ENCODE results near the gene ARFRP1. TPM values are rescaled to one million over a fixed set of nuclear protein-coding genes. Genes with fewer than 3 reads are reported as not detected.

ARFRP1 gene
- total RNA-seq, 1 donor from 2014 or later: 46.1 TPM

DNA sequence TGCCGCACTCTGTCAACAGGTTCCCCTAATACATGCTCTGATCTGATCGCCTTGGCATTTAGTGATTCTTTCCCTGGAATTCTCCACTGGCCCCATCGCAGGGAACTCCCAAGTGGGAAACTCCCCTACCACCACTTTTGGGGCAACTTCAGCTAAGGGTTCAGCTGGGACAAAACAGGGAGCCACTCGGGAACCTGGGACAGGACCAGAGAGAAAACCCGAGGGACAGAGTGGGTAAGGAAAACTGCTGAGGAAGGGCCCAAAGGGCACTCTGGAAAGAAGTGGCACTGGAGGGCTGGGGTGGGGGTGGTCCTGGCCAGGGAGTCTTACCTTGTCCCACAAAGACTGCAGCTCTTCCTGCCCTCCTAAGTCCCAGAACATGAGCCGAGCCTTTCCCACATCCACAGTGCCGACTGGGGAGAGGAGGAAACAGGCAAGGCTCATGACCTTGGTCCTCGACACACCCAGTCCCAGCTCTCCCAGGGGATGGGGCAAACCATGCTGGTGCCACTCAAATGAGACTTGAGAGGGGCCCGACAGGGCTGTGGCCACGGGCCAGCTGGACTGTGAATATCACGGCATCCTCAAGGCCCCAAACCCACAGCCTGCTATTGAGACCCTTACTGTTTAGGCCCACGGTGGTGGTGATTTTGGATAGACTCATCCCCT, 1.6 kb downstream of the ARFRP1 start:
- peak overlapping the region; percentile 81 for H3K4me3 Mint-ChIP-seq (ENCODE audit: unreplicated experiment)
- DNase-seq (ENCODE audit: extremely low spot score, unreplicated experiment): no peak
- no peaks in the 10 kb centered on the region for H3K27me3 Mint-ChIP-seq (ENCODE audit: unreplicated experiment)
- peaks cover 25% of the 10 kb centered on the region for H3K4me1 Mint-ChIP-seq (ENCODE audit: unreplicated experiment)
- no peaks in the 10 kb centered on the region for H3K9me3 Mint-ChIP-seq (ENCODE audit: unreplicated experiment)
- TF ChIP-seq, protein P1, sequence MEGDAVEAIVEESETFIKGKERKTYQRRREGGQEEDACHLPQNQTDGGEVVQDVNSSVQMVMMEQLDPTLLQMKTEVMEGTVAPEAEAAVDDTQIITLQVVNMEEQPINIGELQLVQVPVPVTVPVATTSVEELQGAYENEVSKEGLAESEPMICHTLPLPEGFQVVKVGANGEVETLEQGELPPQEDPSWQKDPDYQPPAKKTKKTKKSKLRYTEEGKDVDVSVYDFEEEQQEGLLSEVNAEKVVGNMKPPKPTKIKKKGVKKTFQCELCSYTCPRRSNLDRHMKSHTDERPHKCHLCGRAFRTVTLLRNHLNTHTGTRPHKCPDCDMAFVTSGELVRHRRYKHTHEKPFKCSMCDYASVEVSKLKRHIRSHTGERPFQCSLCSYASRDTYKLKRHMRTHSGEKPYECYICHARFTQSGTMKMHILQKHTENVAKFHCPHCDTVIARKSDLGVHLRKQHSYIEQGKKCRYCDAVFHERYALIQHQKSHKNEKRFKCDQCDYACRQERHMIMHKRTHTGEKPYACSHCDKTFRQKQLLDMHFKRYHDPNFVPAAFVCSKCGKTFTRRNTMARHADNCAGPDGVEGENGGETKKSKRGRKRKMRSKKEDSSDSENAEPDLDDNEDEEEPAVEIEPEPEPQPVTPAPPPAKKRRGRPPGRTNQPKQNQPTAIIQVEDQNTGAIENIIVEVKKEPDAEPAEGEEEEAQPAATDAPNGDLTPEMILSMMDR (IDR thresholded peaks at IDR 0.05): no peak
- H3K36me3 Mint-ChIP-seq (ENCODE audit: unreplicated experiment): peaks cover 20% of the 10 kb centered on the region
- peak overlapping the region; percentile 61 for H3K27ac Mint-ChIP-seq (ENCODE audit: unreplicated experiment)

DNA sequence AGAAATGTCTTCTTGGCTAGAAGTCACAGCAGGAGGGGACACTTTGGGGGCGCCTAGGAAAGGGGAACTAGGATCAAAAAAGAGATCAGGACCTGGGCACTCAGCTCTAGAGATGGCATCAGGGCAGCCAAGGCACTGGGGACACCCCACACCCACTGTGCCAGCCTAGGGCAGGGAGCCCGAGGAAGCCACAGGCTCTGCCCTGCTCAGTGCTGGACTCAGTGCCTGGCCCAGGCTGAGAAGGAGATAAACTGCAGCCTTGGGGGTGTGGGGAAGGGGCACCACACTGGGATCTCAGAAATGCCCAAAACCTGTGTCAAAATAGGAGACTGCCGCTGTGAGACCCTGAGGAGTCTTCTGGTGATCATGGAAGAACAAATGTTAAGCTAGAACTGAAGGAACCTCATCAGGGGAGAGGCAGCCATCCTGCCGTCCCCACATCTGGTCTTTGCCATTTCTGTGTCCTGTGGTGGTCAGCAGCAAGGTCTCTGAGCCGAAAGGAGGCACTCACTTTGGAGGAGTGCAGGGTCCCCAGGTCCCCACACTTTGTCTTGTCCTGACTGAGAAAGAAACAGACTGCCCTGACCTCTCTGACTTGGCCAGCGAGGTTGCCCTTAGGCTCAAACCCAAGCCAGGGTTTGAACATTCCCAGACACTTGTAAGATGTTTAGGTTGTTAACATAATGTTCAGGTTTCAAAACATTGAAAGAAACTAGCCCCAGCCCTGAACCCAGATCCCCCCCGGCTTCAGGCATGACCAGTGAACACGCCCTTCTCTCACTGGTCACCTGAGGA, 2.3 kb downstream of the ARFRP1 start:
- Mint-ChIP-seq H3K36me3 (ENCODE audit: unreplicated experiment) (peaks cover 13% of the 10 kb centered on the region), H3K27ac (ENCODE audit: unreplicated experiment) (peak overlapping the region; percentile 34), H3K9me3 (ENCODE audit: unreplicated experiment) (no peaks in the 10 kb centered on the region), H3K4me1 (ENCODE audit: unreplicated experiment) (peaks cover 22% of the 10 kb centered on the region), H3K4me3 (ENCODE audit: unreplicated experiment) (peak overlapping the region; percentile 18), H3K27me3 (ENCODE audit: unreplicated experiment) (no peaks in the 10 kb centered on the region)
- TF ChIP-seq, protein P1 (IDR thresholded peaks at IDR 0.05): no peak
- no peak for DNase-seq (ENCODE audit: extremely low spot score, unreplicated experiment)

DNA sequence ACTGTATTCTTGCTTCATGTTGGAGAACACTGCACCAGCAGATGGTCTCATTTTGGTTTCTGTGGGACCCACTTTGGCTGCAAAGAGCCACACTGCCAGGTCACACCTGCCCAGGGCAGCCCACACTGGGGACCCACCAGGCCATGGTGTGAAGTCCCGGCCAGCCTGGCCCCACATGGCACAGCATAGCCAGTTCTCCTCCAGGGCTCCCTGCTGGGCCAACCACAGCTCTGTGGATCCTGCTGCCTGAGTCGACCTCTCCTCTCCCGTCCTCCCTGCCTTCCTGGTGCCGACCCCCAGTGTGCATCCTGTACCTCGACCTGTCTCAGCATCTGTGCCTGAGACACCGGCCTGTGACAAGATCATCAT, 3.0 kb downstream of the ARFRP1 start:
- Mint-ChIP-seq H3K9me3 (ENCODE audit: unreplicated experiment) (no peaks in the 10 kb centered on the region), H3K27ac (ENCODE audit: unreplicated experiment) (peak overlapping the region; percentile 34), H3K4me3 (ENCODE audit: unreplicated experiment) (no peak overlapping the region), H3K4me1 (ENCODE audit: unreplicated experiment) (peaks cover 25% of the 10 kb centered on the region), H3K36me3 (ENCODE audit: unreplicated experiment) (peaks cover 10% of the 10 kb centered on the region), H3K27me3 (ENCODE audit: unreplicated experiment) (no peaks in the 10 kb centered on the region)
- TF ChIP-seq, protein P1 (IDR thresholded peaks at IDR 0.05): no peak
- DNase-seq (ENCODE audit: extremely low spot score, unreplicated experiment): no peak

DNA sequence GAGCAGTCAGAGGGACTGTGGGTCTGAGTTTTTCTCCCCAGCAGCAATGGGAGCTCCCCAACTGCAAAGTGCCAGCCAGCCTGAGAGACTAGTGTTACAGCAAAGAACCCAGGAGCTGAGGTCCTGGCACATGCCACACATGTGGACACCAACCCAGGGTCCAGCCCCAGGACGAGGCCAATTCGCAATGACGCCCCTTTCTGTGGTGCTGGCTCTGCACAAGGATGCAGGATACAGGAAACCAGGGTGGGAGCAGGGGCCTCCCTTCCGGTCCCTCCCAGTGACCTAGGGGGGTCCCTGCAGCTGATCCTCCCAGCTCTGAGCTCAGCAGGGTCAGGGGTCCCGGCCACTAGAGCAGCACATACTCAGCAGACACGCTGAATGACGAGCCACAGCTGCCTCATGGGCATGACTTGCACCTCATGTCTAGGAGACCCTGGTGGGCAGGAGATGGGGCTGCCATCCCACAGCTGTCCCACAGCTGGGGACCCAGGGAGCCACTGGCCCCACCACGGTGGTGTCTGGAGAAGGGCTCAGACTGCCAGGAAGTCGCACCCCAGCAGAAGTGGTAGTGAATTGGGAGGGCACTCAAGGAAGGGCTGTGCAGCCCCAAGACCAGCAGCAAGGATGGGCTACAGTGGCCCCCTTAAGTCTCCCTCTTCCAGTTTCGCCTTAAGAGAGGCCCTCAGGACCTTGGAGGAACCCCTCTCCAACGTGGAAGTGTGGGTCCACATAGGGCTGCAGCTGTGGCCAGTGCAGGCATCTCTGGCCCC, 3.6 kb downstream of the ARFRP1 start:
- Mint-ChIP-seq H3K36me3 (ENCODE audit: unreplicated experiment) (peaks cover 10% of the 10 kb centered on the region), H3K27me3 (ENCODE audit: unreplicated experiment) (no peaks in the 10 kb centered on the region), H3K9me3 (ENCODE audit: unreplicated experiment) (no peaks in the 10 kb centered on the region), H3K4me1 (ENCODE audit: unreplicated experiment) (peaks cover 26% of the 10 kb centered on the region), H3K4me3 (ENCODE audit: unreplicated experiment) (no peak overlapping the region), H3K27ac (ENCODE audit: unreplicated experiment) (no peak overlapping the region)
- no peak for DNase-seq (ENCODE audit: extremely low spot score, unreplicated experiment)
- TF ChIP-seq, protein P1 (IDR thresholded peaks at IDR 0.05): no peak

Data from osteocyte (in vitro differentiated cells).